NCI-H2081 (cell line): ENCODE data around the gene EYA2.

Experiments used
- DNase-seq, 2 experiments: peaks; one replicate each; lab custom pipeline; 2025; lab: John Stamatoyannopoulos, UW

EYA2 gene

GRCh38 chr20:46979603-46980241 lies 85.1 kb downstream of the EYA2 start:
- DNase-seq: no peak

- no peak for DNase-seq
These were observed 86.5 kb downstream of the EYA2 start for GRCh38 chr20:46981184-46981583.

GRCh38 chr20:46983466-46983865 lies 88.8 kb downstream of the EYA2 start:
- no peak for DNase-seq

GRCh38 chr20:46984405-46984804 lies 89.8 kb downstream of the EYA2 start:
- no peak for DNase-seq

GRCh38 chr20:46985250-46985649 lies 90.6 kb downstream of the EYA2 start:
- DNase-seq: no peak

- no peak for DNase-seq
These were observed 91.0 kb downstream of the EYA2 start for GRCh38 chr20:46985671-46986070.

- no peak for DNase-seq
These were observed 92.4 kb downstream of the EYA2 start for GRCh38 chr20:46987001-46987400.

GRCh38 chr20:46990017-46990595 lies 95.5 kb downstream of the EYA2 start:
- no peak for DNase-seq

- no peak for DNase-seq
These were observed 96.0 kb downstream of the EYA2 start for GRCh38 chr20:46990596-46991104.

GRCh38 chr20:46991168-46991567 lies 96.5 kb downstream of the EYA2 start:
- DNase-seq: no peak

- DNase-seq: no peak
These were observed 97.4 kb downstream of the EYA2 start for GRCh38 chr20:46991880-46992639.

GRCh38 chr20:46992640-46993035 lies 98.0 kb downstream of the EYA2 start:
- no peak for DNase-seq

GRCh38 chr20:46993465-46994095 lies 98.9 kb downstream of the EYA2 start:
- no peak for DNase-seq

- peak in 1 of 2 experiments; percentile 8 for DNase-seq
These were observed 99.7 kb downstream of the EYA2 start for GRCh38 chr20:46994341-46994740.

- DNase-seq: peak in 1 of 2 experiments; percentile 23
These were observed 101.0 kb downstream of the EYA2 start for GRCh38 chr20:46995561-46996142.

GRCh38 chr20:46997187-46997586 lies 102.5 kb downstream of the EYA2 start:
- no peak for DNase-seq

GRCh38 chr20:46998477-46999240 lies 104.0 kb downstream of the EYA2 start:
- DNase-seq: no peak

- DNase-seq: peak; percentile 53 to 68
These were observed 105.3 kb downstream of the EYA2 start for GRCh38 chr20:46999801-47000465.

GRCh38 chr20:47003223-47003622 lies 108.6 kb downstream of the EYA2 start:
- DNase-seq: no peak

GRCh38 chr20:47004179-47004578 lies 109.5 kb downstream of the EYA2 start:
- DNase-seq: no peak
